ENCODE measurements around the gene PFKM.

PFKM gene

DNA sequence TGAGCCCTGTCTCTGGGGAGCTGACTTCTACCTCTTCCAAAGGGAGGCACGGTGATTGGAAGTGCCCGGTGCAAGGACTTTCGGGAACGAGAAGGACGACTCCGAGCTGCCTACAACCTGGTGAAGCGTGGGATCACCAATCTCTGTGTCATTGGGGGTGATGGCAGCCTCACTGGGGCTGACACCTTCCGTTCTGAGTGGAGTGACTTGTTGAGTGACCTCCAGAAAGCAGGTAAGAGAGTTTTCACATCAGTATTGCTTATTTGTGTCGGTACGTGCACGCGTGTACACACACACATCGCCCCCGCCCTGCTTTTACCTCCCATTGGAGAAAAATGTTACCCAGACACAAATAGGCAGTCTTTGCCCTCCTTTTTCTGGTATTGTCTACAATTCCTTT lies 13.7 kb downstream of the PFKM start:
- DNase-seq (ENCODE audit: low spot score) (no peak), ATAC-seq (ENCODE audit: low read depth) (no peak)
- H3K27ac ChIP-seq (ENCODE audit: poor library complexity, severe bottlenecking) = no peak overlapping the region
- H3K36me3 ChIP-seq (ENCODE audit: low read depth) = peaks cover 80% of the 10 kb centered on the region
- TF ChIP-seq, protein P1, sequence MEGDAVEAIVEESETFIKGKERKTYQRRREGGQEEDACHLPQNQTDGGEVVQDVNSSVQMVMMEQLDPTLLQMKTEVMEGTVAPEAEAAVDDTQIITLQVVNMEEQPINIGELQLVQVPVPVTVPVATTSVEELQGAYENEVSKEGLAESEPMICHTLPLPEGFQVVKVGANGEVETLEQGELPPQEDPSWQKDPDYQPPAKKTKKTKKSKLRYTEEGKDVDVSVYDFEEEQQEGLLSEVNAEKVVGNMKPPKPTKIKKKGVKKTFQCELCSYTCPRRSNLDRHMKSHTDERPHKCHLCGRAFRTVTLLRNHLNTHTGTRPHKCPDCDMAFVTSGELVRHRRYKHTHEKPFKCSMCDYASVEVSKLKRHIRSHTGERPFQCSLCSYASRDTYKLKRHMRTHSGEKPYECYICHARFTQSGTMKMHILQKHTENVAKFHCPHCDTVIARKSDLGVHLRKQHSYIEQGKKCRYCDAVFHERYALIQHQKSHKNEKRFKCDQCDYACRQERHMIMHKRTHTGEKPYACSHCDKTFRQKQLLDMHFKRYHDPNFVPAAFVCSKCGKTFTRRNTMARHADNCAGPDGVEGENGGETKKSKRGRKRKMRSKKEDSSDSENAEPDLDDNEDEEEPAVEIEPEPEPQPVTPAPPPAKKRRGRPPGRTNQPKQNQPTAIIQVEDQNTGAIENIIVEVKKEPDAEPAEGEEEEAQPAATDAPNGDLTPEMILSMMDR (IDR thresholded peaks at IDR 0.05; ENCODE audit: poor library complexity, severe bottlenecking) = no peak
- no peaks in the 10 kb centered on the region for H3K27me3 ChIP-seq (ENCODE audit: insufficient read depth, poor library complexity, severe bottlenecking)
- H3K4me3 ChIP-seq (ENCODE audit: severe bottlenecking) = no peak overlapping the region
- no peaks in the 10 kb centered on the region for H3K4me1 ChIP-seq (ENCODE audit: insufficient read depth, poor library complexity, severe bottlenecking)
- H3K9me3 ChIP-seq (ENCODE audit: severe bottlenecking) = no peaks in the 10 kb centered on the region

DNA sequence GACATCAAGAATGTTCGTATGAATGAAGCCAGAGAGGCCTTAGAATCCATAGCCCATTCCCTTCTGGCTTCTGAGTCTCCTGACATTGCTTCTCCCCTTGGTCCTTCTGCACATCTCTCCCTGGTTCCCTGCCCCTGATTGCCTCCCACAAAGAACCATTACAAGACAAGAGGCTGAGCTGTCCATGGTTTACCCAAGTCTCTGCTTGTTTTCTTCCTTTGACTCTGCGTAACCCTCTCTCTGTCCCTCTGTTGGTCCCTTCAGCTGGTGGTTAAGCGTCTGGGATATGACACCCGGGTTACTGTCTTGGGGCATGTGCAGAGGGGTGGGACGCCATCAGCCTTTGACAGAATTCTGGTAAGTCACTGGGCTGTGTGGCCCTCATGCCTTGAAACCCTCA lies 15.9 kb downstream of the PFKM start:
- H3K4me3 ChIP-seq (ENCODE audit: severe bottlenecking) = no peak overlapping the region
- H3K4me1 ChIP-seq (ENCODE audit: insufficient read depth, poor library complexity, severe bottlenecking) = no peaks in the 10 kb centered on the region
- H3K9me3 ChIP-seq (ENCODE audit: severe bottlenecking) = no peaks in the 10 kb centered on the region
- H3K36me3 ChIP-seq (ENCODE audit: low read depth) = peaks cover 80% of the 10 kb centered on the region
- DNase-seq (ENCODE audit: low spot score) (no peak), ATAC-seq (ENCODE audit: low read depth) (no peak)
- no peak overlapping the region for H3K27ac ChIP-seq (ENCODE audit: poor library complexity, severe bottlenecking)
- TF ChIP-seq, protein P1 (IDR thresholded peaks at IDR 0.05; ENCODE audit: poor library complexity, severe bottlenecking) = no peak
- no peaks in the 10 kb centered on the region for H3K27me3 ChIP-seq (ENCODE audit: insufficient read depth, poor library complexity, severe bottlenecking)

DNA sequence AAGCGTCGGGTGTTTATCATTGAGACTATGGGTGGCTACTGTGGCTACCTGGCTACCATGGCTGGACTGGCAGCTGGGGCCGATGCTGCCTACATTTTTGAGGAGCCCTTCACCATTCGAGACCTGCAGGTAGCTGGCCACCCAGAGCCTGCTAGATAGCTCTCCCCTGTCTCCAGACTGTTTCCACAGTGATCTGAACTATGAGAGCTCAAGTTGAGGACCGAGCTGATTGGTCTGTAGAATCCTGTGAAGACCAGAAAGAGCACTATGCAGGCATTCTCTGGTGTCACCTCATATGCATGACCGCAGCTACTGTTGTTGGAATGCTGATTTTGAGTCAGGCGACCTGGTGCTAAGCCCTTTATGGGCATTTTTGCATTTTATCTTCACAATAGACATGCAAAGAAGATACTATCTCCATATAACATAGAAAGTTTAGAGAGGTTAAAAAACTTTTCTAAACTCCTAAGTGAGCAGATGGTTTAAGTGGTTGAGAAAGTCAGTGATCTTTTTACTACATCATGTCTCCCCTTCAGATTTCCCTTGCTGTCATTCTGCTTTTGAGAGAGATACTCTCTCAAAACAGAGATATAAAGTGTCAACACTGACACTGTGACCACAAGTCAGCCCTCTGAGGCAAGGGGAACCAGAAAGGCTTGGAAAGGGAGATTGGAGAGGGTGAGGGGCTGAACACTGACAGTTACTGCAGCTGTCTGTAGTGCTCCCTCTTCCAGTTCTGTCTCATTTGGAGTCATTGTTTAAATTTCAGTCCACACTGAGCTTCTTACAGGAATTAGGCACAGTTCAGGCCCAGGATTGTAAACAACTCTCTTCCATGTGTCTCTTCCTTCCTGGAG lies 23.9 kb downstream of the PFKM start:
- TF ChIP-seq, protein P1 (IDR thresholded peaks at IDR 0.05; ENCODE audit: poor library complexity, severe bottlenecking) = no peak
- Histone ChIP-seq H3K4me1 (ENCODE audit: insufficient read depth, poor library complexity, severe bottlenecking) (no peaks in the 10 kb centered on the region), H3K36me3 (ENCODE audit: low read depth) (peaks cover 71% of the 10 kb centered on the region), H3K27ac (ENCODE audit: poor library complexity, severe bottlenecking) (no peak overlapping the region), H3K27me3 (ENCODE audit: insufficient read depth, poor library complexity, severe bottlenecking) (no peaks in the 10 kb centered on the region), H3K9me3 (ENCODE audit: severe bottlenecking) (no peaks in the 10 kb centered on the region), H3K4me3 (ENCODE audit: severe bottlenecking) (no peak overlapping the region)
- DNase-seq (ENCODE audit: low spot score) (no peak), ATAC-seq (ENCODE audit: low read depth) (no peak)

DNA sequence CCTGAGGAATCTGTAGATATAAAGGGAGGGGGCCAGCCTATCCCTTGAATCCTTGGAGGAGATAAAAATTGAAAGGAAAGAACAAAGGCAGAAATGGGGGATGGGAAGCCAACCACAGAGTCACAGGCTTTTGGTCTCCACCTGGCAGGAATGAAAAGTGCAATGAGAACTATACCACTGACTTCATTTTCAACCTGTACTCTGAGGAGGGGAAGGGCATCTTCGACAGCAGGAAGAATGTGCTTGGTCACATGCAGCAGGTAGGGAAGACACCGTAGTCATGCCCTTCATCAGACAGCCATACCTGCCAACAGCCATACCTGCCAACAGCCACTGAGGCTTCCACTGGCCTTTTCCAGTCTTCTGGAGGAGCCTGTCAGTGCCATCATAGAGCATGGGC lies 24.7 kb downstream of the PFKM start:
- Histone ChIP-seq H3K27me3 (ENCODE audit: insufficient read depth, poor library complexity, severe bottlenecking) (no peaks in the 10 kb centered on the region), H3K9me3 (ENCODE audit: severe bottlenecking) (no peaks in the 10 kb centered on the region), H3K36me3 (ENCODE audit: low read depth) (peaks cover 68% of the 10 kb centered on the region), H3K27ac (ENCODE audit: poor library complexity, severe bottlenecking) (no peak overlapping the region), H3K4me3 (ENCODE audit: severe bottlenecking) (no peak overlapping the region), H3K4me1 (ENCODE audit: insufficient read depth, poor library complexity, severe bottlenecking) (no peaks in the 10 kb centered on the region)
- TF ChIP-seq, protein P1 (IDR thresholded peaks at IDR 0.05; ENCODE audit: poor library complexity, severe bottlenecking) = no peak
- ATAC-seq (ENCODE audit: low read depth) = no peak
- no peak for DNase-seq (ENCODE audit: low spot score)

DNA sequence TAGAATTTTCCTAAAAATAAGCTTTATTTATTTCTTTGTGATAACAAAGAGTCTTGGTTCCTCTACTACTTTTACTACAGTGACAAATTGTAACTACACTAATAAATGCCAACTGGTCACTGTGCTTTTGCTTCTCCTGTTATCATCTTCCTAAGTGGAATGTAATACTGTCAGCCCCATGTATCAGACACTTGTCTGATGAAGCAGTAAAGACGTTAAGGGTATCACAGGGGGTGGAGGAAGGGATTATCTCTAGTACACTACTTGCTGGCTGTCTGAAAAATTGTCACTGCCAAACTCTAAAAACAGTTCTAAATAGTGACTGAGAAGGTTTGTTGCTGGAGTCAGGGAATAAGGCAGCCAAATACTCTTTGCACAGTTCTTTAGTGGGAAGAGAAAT lies 26.8 kb downstream of the PFKM start:
- Histone ChIP-seq H3K27ac (ENCODE audit: poor library complexity, severe bottlenecking) (no peak overlapping the region), H3K9me3 (ENCODE audit: severe bottlenecking) (no peaks in the 10 kb centered on the region), H3K36me3 (ENCODE audit: low read depth) (peaks cover 75% of the 10 kb centered on the region), H3K27me3 (ENCODE audit: insufficient read depth, poor library complexity, severe bottlenecking) (no peaks in the 10 kb centered on the region), H3K4me1 (ENCODE audit: insufficient read depth, poor library complexity, severe bottlenecking) (no peaks in the 10 kb centered on the region), H3K4me3 (ENCODE audit: severe bottlenecking) (no peak overlapping the region)
- no peak for DNase-seq (ENCODE audit: low spot score)
- TF ChIP-seq, protein P1 (IDR thresholded peaks at IDR 0.05; ENCODE audit: poor library complexity, severe bottlenecking) = no peak
- ATAC-seq (ENCODE audit: low read depth) = no peak

Data from RWPE2 (cell line).